Measurements from ENCODE around the gene MYL9.

- TF ChIP-seq EZH2 (IDR thresholded peaks at IDR 0.05; ENCODE audit: low read depth), result no peak
- TF ChIP-seq CTCF (conservative IDR thresholded peaks at IDR 0.05), result no peak
Observed at GRCh38 chr20:36501367-36502006, 39.8 kb upstream of the MYL9 start.
